CD8-positive, alpha-beta memory T cell (primary cell): ENCODE results near the gene FAM222A. TPM values are rescaled to one million over a fixed set of nuclear protein-coding genes. Genes with fewer than 3 reads are reported as not detected.

Experiments used
- CTCF ChIA-PET: fragments of 350-600 bp; sonication (Branson Sonifier 250); formaldehyde crosslinking; loops from one replicate; lab custom pipeline; 2021; ENCODE audit warnings: antibody characterized with exemption; lab: Charles Lee
- POLR2A ChIA-PET: fragments of 350-600 bp; sonication (Branson Sonifier 250); formaldehyde crosslinking; loops from one replicate; lab custom pipeline; 2021; ENCODE audit warnings: antibody characterized with exemption; lab: Charles Lee
- DNase-seq, 5 donors: peaks; one replicate each; pipeline versions ENCODE4 v3.0.0 to v3.0.0-alpha.2; 2020 to 2022; ENCODE audit warnings: mixed read lengths in 1 of 5
- H3K27ac ChIP-seq: one replicate; pipeline ENCODE4 v1.7.0; 2013; ENCODE audit warnings: low read depth, mild to moderate bottlenecking, low read length, moderate library complexity
- H3K27me3 ChIP-seq: 2 replicates; pipeline ENCODE4 v1.7.0; 2013; ENCODE audit warnings: low read length, mild to moderate bottlenecking; ENCODE audit not compliant: insufficient read depth, poor library complexity, severe bottlenecking
- H3K36me3 ChIP-seq: 2 replicates; pipeline ENCODE4 v1.7.0; 2013; ENCODE audit warnings: mild to moderate bottlenecking, low read length, moderate library complexity; ENCODE audit not compliant: insufficient read depth
- H3K4me1 ChIP-seq: 2 replicates; pipeline ENCODE4 v1.7.0; 2013; ENCODE audit warnings: mild to moderate bottlenecking, low read length, moderate library complexity; ENCODE audit not compliant: insufficient read depth
- H3K4me3 ChIP-seq: 2 replicates; pipeline ENCODE4 v1.7.0; 2013; ENCODE audit warnings: mild to moderate bottlenecking, low read length
- H3K9me3 ChIP-seq: 2 replicates; pipeline ENCODE4 v1.7.0; 2013; ENCODE audit warnings: mild to moderate bottlenecking, low read length
- H3K27ac Mint-ChIP-seq, 8 donors: one replicate each; pipeline ENCODE4 v1.8.0; 2020 to 2021; ENCODE audit warnings: mixed read lengths in 8 of 8, mild to moderate bottlenecking in 6 of 8, inconsistent platforms in 3 of 8, moderate library complexity in 3 of 8
- H3K27me3 Mint-ChIP-seq, 2 donors: one replicate each; pipeline ENCODE4 v1.8.0; 2020 to 2021; ENCODE audit warnings: mixed read lengths in 2 of 2, mild to moderate bottlenecking in 1 of 2, moderate library complexity in 1 of 2
- H3K36me3 Mint-ChIP-seq, 3 donors: one replicate each; pipeline ENCODE4 v1.8.0; 2020 to 2021; ENCODE audit warnings: mixed read lengths in 3 of 3, inconsistent platforms in 1 of 3, mild to moderate bottlenecking in 1 of 3
- H3K4me1 Mint-ChIP-seq, 3 donors: one replicate each; pipeline ENCODE4 v1.8.0; 2020 to 2021; ENCODE audit warnings: mixed read lengths in 3 of 3, inconsistent platforms in 1 of 3, mild to moderate bottlenecking in 1 of 3
- H3K4me3 Mint-ChIP-seq, 7 donors: one replicate each; pipeline ENCODE4 v1.8.0; 2020 to 2021; ENCODE audit warnings: mixed read lengths in 7 of 7, mild to moderate bottlenecking in 6 of 7, moderate library complexity in 4 of 7, inconsistent platforms in 2 of 7
- H3K9me3 Mint-ChIP-seq, 5 donors: one replicate each; pipeline ENCODE4 v1.8.0; 2020 to 2022; ENCODE audit warnings: mixed read lengths in 5 of 5, mild to moderate bottlenecking in 3 of 5, moderate library complexity in 2 of 5, inconsistent platforms in 1 of 5
- polyA plus RNA-seq: library from polyadenylated mRNA; unstranded; fragments of 300-500 nt; fragmentation: Illumina TruSeq; gene quantifications from one replicate; pipeline ENCODE4 v1.2.3, GENCODE V29; 2021
- total RNA-seq, 2 experiments: library from RNA; stranded (reverse); gene quantifications; one replicate each; pipeline ENCODE4 v1.2.3, GENCODE V29; 2021

FAM222A gene
- total and polyA plus RNA-seq, 3 experiments from 2014 or later, result 0.32 to 3.0 (median 2.0) TPM

DNA sequence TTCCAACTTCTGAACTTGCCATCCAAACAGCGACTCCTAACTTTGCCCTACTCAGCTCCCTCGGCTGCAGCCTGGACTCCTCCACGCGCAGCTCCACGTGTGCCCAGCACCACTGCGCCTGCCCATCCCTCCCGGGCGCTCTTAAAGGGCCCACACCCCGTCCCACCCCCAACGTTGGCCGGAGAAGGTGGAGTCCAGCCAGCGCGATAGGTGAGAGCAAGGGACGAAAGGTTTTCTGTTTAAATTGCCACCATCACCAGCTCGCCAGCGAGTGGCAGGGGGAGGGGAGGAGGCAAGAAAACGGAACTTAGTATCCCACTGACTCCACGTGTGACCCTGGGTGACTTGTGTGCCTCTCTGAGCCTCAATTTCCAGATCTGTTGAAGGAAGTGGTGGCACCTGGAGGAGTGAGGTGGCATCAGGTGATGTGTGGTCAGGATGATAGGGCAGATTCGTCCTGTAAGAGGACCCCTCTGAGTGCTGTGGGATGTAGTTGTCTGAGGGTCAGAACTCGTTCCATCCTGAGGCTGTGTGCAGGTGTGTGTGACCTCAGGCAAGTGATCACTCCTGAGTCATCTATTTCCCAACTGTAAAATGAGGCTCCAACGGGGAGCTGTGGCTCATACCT, 59.9 kb downstream of the FAM222A start:
- ChIA-PET POLR2A (no interaction called here), CTCF (interaction anchor here (1.3 to 6.2 kb wide), 6 partner anchors 175 to 346 kb away, joined by 3 to 51 read pairs (median 11); no protein-coding TSS in a partner anchor)
- H3K4me1 Mint-ChIP-seq, result peaks cover 6 to 16% (median 6%) of the 10 kb centered on the region in 3 donors

GRCh38 chr12:109775172-109775881, 61.7 kb downstream of the FAM222A start:
- no peak overlapping the region for H3K4me3 ChIP-seq
- Mint-ChIP-seq H3K27ac (peak overlapping the region in 1 of 8 donors; percentile 54), H3K4me3 (peak overlapping the region in 1 of 7 donors; percentile 44), H3K36me3 (no peaks in the 10 kb centered on the region), H3K9me3 (peaks cover 0 to 2% (median 0%) of the 10 kb centered on the region in 5 donors), H3K27me3 (peaks cover 4 to 11% of the 10 kb centered on the region in 2 donors), H3K4me1 (peaks cover 6 to 16% (median 6%) of the 10 kb centered on the region in 3 donors)
- H3K4me1 ChIP-seq, result no peaks in the 10 kb centered on the region
- H3K36me3 ChIP-seq, result no peaks in the 10 kb centered on the region
- CTCF ChIA-PET, result interaction anchor here (0.6 to 6.2 kb wide), 14 partner anchors 8 to 353 kb away, joined by 3 to 51 read pairs (median 4); no protein-coding TSS in a partner anchor
- no peaks in the 10 kb centered on the region for H3K27me3 ChIP-seq
- POLR2A ChIA-PET, result no interaction called here
- no peaks in the 10 kb centered on the region for H3K9me3 ChIP-seq
- no peak overlapping the region for H3K27ac ChIP-seq
- DNase-seq, result peak; percentile 49 to 78 (median 63)

More for the DNA sequence above, 59.9 kb downstream of the FAM222A start:
- DNase-seq, result peak in 1 of 5 donors; percentile 40
- Histone ChIP-seq H3K9me3 (no peaks in the 10 kb centered on the region), H3K27ac (no peak overlapping the region), H3K27me3 (no peaks in the 10 kb centered on the region), H3K36me3 (no peaks in the 10 kb centered on the region), H3K4me3 (no peak overlapping the region), H3K4me1 (no peaks in the 10 kb centered on the region)
- Mint-ChIP-seq H3K9me3 (no peaks in the 10 kb centered on the region), H3K4me3 (peak overlapping the region in 1 of 7 donors; percentile 24), H3K27me3 (peaks cover 4 to 11% of the 10 kb centered on the region in 2 donors), H3K36me3 (no peaks in the 10 kb centered on the region), H3K27ac (no peak overlapping the region)

DNA sequence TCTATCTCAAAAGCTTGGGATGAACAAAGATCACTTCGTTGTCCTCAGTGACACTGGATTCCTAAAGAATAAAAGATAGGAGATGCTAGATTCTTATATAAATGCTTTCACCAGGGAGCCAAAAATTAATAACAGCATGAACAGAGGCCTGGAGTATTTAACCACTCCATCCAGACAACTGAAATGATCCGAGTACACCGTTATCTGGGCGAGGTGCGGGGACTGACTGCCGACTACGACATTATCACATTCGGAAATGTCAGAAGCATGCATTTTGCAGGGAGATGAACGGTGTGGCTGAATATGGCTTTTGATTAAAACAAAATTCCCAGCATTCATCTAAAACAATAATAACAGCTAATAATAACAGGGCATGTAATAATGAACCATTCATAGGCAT, 63.0 kb downstream of the FAM222A start:
- no peak overlapping the region for H3K4me3 ChIP-seq
- no peak overlapping the region for H3K27ac Mint-ChIP-seq
- POLR2A ChIA-PET, result no interaction called here

DNA sequence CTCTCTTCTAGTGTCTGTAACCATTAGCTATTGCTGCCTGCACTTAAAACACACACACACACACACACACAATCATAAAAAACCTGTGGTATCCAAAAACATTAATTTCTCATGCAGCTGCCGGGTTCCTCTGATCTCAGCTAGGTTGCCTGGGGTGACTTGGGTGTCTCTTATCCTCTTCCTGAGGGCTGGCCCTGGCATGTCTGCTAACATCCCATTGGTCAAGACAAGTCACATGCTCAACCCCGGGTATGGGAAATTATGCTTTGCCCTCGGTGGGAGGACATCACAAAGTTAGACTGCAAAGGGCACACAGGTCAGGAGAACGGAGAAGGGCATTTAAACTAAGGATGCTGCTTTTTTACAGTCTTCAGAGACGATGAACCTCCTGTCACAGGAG, 63.9 kb downstream of the FAM222A start:
- Histone ChIP-seq H3K27ac (no peak overlapping the region), H3K9me3 (no peaks in the 10 kb centered on the region), H3K4me3 (no peak overlapping the region), H3K27me3 (no peaks in the 10 kb centered on the region), H3K4me1 (no peaks in the 10 kb centered on the region), H3K36me3 (no peaks in the 10 kb centered on the region)
- ChIA-PET CTCF (interaction anchor here (1.4 to 6.2 kb wide), 3 partner anchors 179 to 345 kb away, joined by 3 to 51 read pairs (median 26); no protein-coding TSS in a partner anchor), POLR2A (interaction anchor here (0.6 kb wide), 1 partner anchor 24 kb away, joined by 4 read pairs; no protein-coding TSS in a partner anchor)
- H3K9me3 Mint-ChIP-seq, result peaks cover 0 to 3% (median 0%) of the 10 kb centered on the region in 5 donors
- peaks cover 5 to 11% of the 10 kb centered on the region in 2 donors for H3K27me3 Mint-ChIP-seq
- DNase-seq, result peak in 2 of 5 donors; percentile 4 to 27
- peak overlapping the region in 3 of 7 donors; percentile 6 to 55 (median 21) for H3K4me3 Mint-ChIP-seq
- no peaks in the 10 kb centered on the region for H3K36me3 Mint-ChIP-seq
- H3K4me1 Mint-ChIP-seq, result peaks cover 6 to 16% (median 6%) of the 10 kb centered on the region in 3 donors
- peak overlapping the region in 2 of 8 donors; percentile 30 to 82 for H3K27ac Mint-ChIP-seq

More for the DNA sequence above, 63.0 kb downstream of the FAM222A start:
- Histone ChIP-seq H3K36me3 (no peaks in the 10 kb centered on the region), H3K27ac (no peak overlapping the region), H3K9me3 (no peaks in the 10 kb centered on the region), H3K4me1 (no peaks in the 10 kb centered on the region), H3K27me3 (no peaks in the 10 kb centered on the region)
- DNase-seq, result no peak
- peaks cover 0 to 2% (median 0%) of the 10 kb centered on the region in 5 donors for H3K9me3 Mint-ChIP-seq
- H3K27me3 Mint-ChIP-seq, result peaks cover 4 to 11% of the 10 kb centered on the region in 2 donors
- H3K36me3 Mint-ChIP-seq, result no peaks in the 10 kb centered on the region
- peaks cover 6 to 16% (median 6%) of the 10 kb centered on the region in 3 donors for H3K4me1 Mint-ChIP-seq
- CTCF ChIA-PET, result interaction anchor here (1.2 to 6.2 kb wide), 4 partner anchors 11 to 344 kb away, joined by 5 to 51 read pairs (median 16); no protein-coding TSS in a partner anchor
- no peak overlapping the region for H3K4me3 Mint-ChIP-seq

DNA sequence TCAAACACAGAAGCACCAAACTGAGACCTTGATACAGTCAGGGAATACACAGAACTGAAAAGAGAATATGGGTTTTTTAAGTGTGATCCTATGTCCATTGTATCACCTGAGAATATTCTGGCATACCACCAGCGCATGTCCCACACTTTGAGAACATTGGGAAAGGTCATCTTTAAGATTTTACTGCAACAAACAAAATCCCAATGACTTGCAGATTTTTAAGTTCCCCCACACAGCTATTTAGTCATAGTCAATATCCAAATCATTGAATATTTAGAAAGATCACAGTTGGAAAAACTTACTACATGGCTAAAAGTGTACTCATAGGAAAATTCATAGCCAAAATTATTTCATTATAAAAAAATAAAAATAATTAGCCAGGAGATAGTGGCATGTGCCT, 65.1 kb downstream of the FAM222A start:
- DNase-seq, result no peak
- Histone ChIP-seq H3K27ac (no peak overlapping the region), H3K9me3 (no peaks in the 10 kb centered on the region), H3K4me3 (no peak overlapping the region), H3K36me3 (no peaks in the 10 kb centered on the region), H3K4me1 (no peaks in the 10 kb centered on the region), H3K27me3 (no peaks in the 10 kb centered on the region)
- H3K4me3 Mint-ChIP-seq, result no peak overlapping the region
- H3K36me3 Mint-ChIP-seq, result no peaks in the 10 kb centered on the region
- H3K27me3 Mint-ChIP-seq, result peaks cover 7 to 8% of the 10 kb centered on the region in 2 donors
- CTCF ChIA-PET, result interaction anchor here (1.4 kb wide), 1 partner anchor 346 kb away, joined by 3 read pairs; no protein-coding TSS in a partner anchor
- H3K9me3 Mint-ChIP-seq, result peaks cover 0 to 3% (median 0%) of the 10 kb centered on the region in 5 donors
- H3K4me1 Mint-ChIP-seq, result peaks cover 4 to 7% (median 6%) of the 10 kb centered on the region in 3 donors
- POLR2A ChIA-PET, result no interaction called here
- H3K27ac Mint-ChIP-seq, result no peak overlapping the region

DNA sequence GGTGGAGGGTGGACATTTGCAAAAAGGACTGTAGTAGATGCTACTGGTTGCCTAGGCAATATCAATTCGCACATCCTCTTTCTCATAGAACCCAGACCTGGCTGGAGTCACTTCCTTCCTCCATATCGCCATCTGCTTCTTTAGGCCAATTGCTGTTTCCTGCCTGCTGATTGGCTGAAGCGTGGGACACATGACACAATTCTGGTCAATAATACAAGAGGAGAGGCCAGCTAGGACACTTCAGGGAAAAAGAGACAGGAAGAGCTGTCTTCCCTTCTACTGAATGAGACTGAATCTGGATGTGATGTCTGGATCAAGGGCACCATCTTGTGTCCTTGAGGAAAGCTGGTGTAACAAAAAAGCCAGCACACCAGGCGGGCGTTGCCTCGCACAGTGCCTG, 65.8 kb downstream of the FAM222A start:
- Mint-ChIP-seq H3K4me3 (no peak overlapping the region), H3K36me3 (no peaks in the 10 kb centered on the region), H3K9me3 (peaks cover 0 to 3% (median 0%) of the 10 kb centered on the region in 5 donors), H3K4me1 (peaks cover 4 to 6% (median 5%) of the 10 kb centered on the region in 3 donors), H3K27me3 (peaks cover 7 to 9% of the 10 kb centered on the region in 2 donors), H3K27ac (no peak overlapping the region)
- no peak for DNase-seq
- ChIA-PET POLR2A (no interaction called here), CTCF (interaction anchor here (1.0 to 1.7 kb wide), 2 partner anchors 66 to 181 kb away, joined by 4 to 5 read pairs; no protein-coding TSS in a partner anchor)
- no peaks in the 10 kb centered on the region for H3K4me1 ChIP-seq
- no peaks in the 10 kb centered on the region for H3K9me3 ChIP-seq
- no peaks in the 10 kb centered on the region for H3K36me3 ChIP-seq
- no peaks in the 10 kb centered on the region for H3K27me3 ChIP-seq
- H3K4me3 ChIP-seq, result no peak overlapping the region
- H3K27ac ChIP-seq, result no peak overlapping the region

DNA sequence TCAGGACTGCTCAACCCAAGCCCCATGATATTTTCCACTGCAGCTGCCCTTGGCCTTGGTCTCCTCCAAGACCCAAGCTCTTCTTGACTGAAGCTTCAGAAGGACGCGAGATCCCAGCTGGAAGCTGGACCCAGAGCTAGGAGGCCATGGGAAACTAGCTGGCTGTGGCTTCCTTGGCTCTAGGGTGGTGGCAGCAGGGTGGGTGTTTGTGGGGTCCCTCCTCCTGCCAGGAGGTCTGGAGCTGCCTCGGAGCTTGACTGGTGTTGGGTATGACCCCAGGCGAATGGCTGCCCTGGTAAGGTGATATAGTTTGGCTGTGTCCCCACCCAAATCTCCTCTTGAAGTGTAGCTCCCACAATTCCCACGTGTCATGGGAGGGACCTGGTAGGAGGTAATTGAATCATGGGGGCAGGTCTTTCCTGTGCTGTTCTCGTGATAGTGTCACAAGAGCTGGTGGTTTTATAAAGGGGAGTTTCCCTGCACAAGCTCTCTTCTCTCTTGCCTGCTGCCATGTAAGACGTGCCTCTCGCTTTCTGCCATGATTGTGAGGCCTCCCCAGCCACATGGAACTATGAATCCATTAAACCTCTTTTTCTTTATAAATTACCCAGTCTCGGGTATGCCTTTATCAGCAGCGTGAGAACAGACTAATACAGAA, 68.2 kb downstream of the FAM222A start:
- Mint-ChIP-seq H3K27me3 (peaks cover 5 to 23% of the 10 kb centered on the region in 2 donors), H3K9me3 (peaks cover 0 to 3% (median 0%) of the 10 kb centered on the region in 5 donors), H3K27ac (peak overlapping the region in 1 of 8 donors; percentile 71), H3K4me1 (peaks cover 4 to 6% (median 5%) of the 10 kb centered on the region in 3 donors), H3K36me3 (no peaks in the 10 kb centered on the region), H3K4me3 (no peak overlapping the region)
- CTCF ChIA-PET, result no interaction called here
- H3K36me3 ChIP-seq, result no peaks in the 10 kb centered on the region
- no peak for DNase-seq
- no peaks in the 10 kb centered on the region for H3K4me1 ChIP-seq
- no peak overlapping the region for H3K4me3 ChIP-seq
- no peaks in the 10 kb centered on the region for H3K9me3 ChIP-seq
- no peaks in the 10 kb centered on the region for H3K27me3 ChIP-seq
- POLR2A ChIA-PET, result no interaction called here
- H3K27ac ChIP-seq, result no peak overlapping the region
